Sigmoid colon (tissue), 7 donors: ENCODE results near the gene GBP6. TPM values are rescaled to one million over a fixed set of nuclear protein-coding genes. Genes with fewer than 3 reads are reported as not detected.

Experiments used
- DNase-seq: peaks from one replicate; pipeline ENCODE4 v3.0.0-alpha.2; 2019
- H3K27ac ChIP-seq, 4 donors: fragments of 200-600 bp; sonication (generic); one replicate each; pipeline ENCODE4 v1.5.1; 2016 to 2019; ENCODE audit warnings: mild to moderate bottlenecking in 1 of 4
- H3K27me3 ChIP-seq, 3 donors: fragments of 200-600 bp; sonication (generic); one replicate each; pipeline ENCODE4 v1.5.1; 2019; ENCODE audit warnings: mild to moderate bottlenecking in 1 of 3
- H3K36me3 ChIP-seq, 4 donors: fragments of 200-600 bp; sonication (generic); one replicate each; pipeline ENCODE4 v1.5.1; 2016 to 2019
- H3K4me1 ChIP-seq, 4 donors: fragments of 200-600 bp; sonication (generic); one replicate each; pipeline ENCODE4 v1.5.1; 2017 to 2019
- H3K4me3 ChIP-seq, 4 donors: fragments of 200-600 bp; sonication (generic); one replicate each; pipeline ENCODE4 v1.5.1; 2017 to 2019; ENCODE audit warnings: mild to moderate bottlenecking in 2 of 4, moderate library complexity in 1 of 4
- H3K9me3 ChIP-seq, 4 donors: fragments of 200-600 bp in 3 of 4; sonication (generic) in 3 of 4; one replicate each; pipeline versions ENCODE4 v1.5.1 to v1.6.1; 2013 to 2019
- EP300 ChIP-seq, 4 donors: sonication (generic); formaldehyde crosslinking; IDR thresholded peaks; one replicate each; pipeline ENCODE4 v1.6.1; 2017; ENCODE audit warnings: antibody characterized with exemption in 4 of 4
- POLR2A ChIP-seq, 2 donors: fragments of 450-650 bp; IDR thresholded peaks; one replicate each; pipeline ENCODE4 v1.6.1; 2016; ENCODE audit warnings: antibody characterized with exemption in 2 of 2, mild to moderate bottlenecking in 2 of 2, moderate library complexity in 2 of 2
- POLR2AphosphoS5 ChIP-seq, 4 donors: sonication (generic); formaldehyde crosslinking; IDR thresholded peaks; one replicate each; pipeline ENCODE4 v1.6.1; 2017; ENCODE audit warnings: antibody characterized with exemption in 4 of 4
- WGBS, 2 donors: extraction: QIAGEN DNeasy Blood & Tissue Kit; methylation state at CpG; one replicate each; pipeline ENCODE4 v1.1.7; 2013; 5-methylcytosine and 5-hydroxymethylcytosine counted together
- intact Hi-C: fragments of 100-400 bp; cut with DNase I; formaldehyde crosslinking; loops from one replicate; pipeline ENCODE4 v1.15.1; 2023
- polyA plus RNA-seq, 3 donors: library from polyadenylated mRNA; stranded (reverse); fragments of 200-250 nt; gene quantifications; one replicate each; pipeline ENCODE4 v1.2.3, GENCODE V29; 2013
- total RNA-seq, 4 donors: library from RNA; depleted of rRNA; stranded (reverse); fragments of >200 nt; gene quantifications; one replicate each; pipeline ENCODE4 v1.1.0, GENCODE V29; 2016
- TF ChIP-seq, protein P1 (sequence below), 4 experiments: fragments of 450-650 bp in 3 of 4; fragments of 200-600 bp in 1 of 4; IDR thresholded peaks; one replicate each; pipeline ENCODE4 v1.5.1; 2016 to 2019; ENCODE audit warnings: antibody characterized with exemption in 4 of 4, mild to moderate bottlenecking in 3 of 4, moderate library complexity in 2 of 4
- donor health status: healthy with polysubstance abuse.
- donor health status: Bipolar disorder and iron deficiency.
- donor health status: healthy.

The GBP6 gene, protein sequence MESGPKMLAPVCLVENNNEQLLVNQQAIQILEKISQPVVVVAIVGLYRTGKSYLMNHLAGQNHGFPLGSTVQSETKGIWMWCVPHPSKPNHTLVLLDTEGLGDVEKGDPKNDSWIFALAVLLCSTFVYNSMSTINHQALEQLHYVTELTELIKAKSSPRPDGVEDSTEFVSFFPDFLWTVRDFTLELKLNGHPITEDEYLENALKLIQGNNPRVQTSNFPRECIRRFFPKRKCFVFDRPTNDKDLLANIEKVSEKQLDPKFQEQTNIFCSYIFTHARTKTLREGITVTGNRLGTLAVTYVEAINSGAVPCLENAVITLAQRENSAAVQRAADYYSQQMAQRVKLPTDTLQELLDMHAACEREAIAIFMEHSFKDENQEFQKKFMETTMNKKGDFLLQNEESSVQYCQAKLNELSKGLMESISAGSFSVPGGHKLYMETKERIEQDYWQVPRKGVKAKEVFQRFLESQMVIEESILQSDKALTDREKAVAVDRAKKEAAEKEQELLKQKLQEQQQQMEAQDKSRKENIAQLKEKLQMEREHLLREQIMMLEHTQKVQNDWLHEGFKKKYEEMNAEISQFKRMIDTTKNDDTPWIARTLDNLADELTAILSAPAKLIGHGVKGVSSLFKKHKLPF
- not detected for total RNA-seq
- polyA plus RNA-seq: under 1 TPM in 2 of 3 donors, not detected in 1; 0.09 to 0.60 TPM

DNA sequence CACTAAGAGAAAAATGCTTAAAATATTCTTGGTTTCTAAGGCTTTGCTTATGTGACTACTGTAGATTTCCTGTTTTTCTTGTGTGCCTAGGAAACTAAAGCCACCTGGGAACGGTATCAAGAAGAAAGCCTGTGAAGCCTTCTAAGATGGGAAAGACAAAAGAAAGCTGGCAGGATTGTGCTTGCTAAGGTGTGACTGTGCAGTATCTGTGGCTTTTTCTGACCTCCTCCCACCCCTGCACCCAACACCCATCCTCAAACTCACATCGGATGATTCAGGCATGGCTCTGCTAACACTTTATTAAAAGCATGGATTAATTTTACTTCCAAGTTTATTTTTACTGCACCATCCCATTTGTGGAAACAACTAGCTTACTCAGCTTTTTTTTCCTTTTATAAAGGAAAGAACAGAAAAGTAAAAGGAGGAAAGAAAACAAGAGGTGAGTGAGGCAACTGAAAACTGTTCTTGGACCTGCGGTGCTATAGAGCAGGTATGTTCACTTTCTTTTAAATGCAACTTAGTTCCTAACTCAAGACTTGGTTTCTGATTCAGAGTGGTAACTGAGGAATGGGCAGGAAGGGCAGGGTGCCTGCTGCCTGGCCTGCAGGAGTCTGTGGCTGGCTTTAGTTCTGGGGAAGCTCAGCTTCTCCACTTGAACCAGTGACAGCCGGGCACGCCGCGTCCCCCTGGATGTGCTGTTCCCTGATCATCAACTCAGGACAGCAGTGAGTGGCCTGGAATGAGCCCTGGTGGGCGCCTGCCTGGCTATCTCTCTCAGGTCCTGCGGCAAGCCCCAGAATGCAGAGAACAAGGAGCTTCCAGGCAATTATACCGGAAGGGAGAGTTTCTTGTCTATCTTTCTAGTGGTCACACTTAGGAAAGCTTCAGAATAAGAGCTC lies at the start of gene GBP6:
GBP6 (plus strand) TSS at position 422 of the 899 bp plus-strand sequence. CDS start 4,493 bp downstream, outside the sequence.
- no peak for TF ChIP-seq POLR2AphosphoS5 (IDR thresholded peaks at IDR 0.05)
- TF ChIP-seq EP300 (IDR thresholded peaks at IDR 0.05): no peak
- TF ChIP-seq, protein P1, sequence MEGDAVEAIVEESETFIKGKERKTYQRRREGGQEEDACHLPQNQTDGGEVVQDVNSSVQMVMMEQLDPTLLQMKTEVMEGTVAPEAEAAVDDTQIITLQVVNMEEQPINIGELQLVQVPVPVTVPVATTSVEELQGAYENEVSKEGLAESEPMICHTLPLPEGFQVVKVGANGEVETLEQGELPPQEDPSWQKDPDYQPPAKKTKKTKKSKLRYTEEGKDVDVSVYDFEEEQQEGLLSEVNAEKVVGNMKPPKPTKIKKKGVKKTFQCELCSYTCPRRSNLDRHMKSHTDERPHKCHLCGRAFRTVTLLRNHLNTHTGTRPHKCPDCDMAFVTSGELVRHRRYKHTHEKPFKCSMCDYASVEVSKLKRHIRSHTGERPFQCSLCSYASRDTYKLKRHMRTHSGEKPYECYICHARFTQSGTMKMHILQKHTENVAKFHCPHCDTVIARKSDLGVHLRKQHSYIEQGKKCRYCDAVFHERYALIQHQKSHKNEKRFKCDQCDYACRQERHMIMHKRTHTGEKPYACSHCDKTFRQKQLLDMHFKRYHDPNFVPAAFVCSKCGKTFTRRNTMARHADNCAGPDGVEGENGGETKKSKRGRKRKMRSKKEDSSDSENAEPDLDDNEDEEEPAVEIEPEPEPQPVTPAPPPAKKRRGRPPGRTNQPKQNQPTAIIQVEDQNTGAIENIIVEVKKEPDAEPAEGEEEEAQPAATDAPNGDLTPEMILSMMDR (IDR thresholded peaks at IDR 0.05): no peak
- no peak for TF ChIP-seq POLR2A (IDR thresholded peaks at IDR 0.05)
- DNase-seq: no peak
- Histone ChIP-seq H3K4me1 (peaks cover 0 to 6% (median 2%) of the 10 kb centered on the region in 4 donors), H3K4me3 (no peak within 1 kb of the TSS), H3K9me3 (no peaks in the 10 kb centered on the region), H3K27me3 (no peaks in the 10 kb centered on the region), H3K27ac (no peak within 1 kb of the TSS), H3K36me3 (no peaks in the 10 kb centered on the region)
- WGBS, 2 donors: 78 to 84% methylated on average over 10 of the region's 10 CpGs
- intact Hi-C loops: no loop called here

DNA sequence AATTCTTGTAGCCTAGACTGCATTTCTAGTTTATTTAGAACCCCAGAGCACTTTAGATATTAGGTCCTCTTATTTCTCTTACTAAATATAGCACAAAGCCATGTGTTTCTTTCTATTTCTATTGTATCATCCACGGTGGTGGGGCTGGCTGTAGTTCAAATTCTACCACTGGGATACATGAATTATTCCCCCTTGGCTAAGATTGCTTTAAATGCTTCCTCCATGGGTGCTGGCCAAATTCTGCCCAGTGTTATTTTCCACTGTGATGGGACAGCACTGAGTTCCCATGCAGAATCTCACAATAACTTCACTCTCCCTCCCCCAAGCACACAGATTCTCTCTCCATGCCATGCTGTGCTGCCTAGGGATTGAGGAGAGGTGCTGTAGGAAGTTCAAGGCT lies 41.5 kb upstream of the GBP6 start:
- TF ChIP-seq EP300 (IDR thresholded peaks at IDR 0.05) (no peak), POLR2A (IDR thresholded peaks at IDR 0.05) (no peak), POLR2AphosphoS5 (IDR thresholded peaks at IDR 0.05) (no peak)
- TF ChIP-seq, protein P1 (IDR thresholded peaks at IDR 0.05): no peak
- no peaks in the 10 kb centered on the region for H3K9me3 ChIP-seq
- intact Hi-C loops: no loop called here
- no peak for DNase-seq
- no peak overlapping the region for H3K4me3 ChIP-seq
- no peaks in the 10 kb centered on the region for H3K36me3 ChIP-seq
- H3K4me1 ChIP-seq: peaks cover 0 to 10% (median 8%) of the 10 kb centered on the region in 4 donors
- 39 to 42% methylated on average over 1 of the region's 1 CpG for WGBS, 2 donors
- H3K27me3 ChIP-seq: no peaks in the 10 kb centered on the region
- no peak overlapping the region for H3K27ac ChIP-seq

DNA sequence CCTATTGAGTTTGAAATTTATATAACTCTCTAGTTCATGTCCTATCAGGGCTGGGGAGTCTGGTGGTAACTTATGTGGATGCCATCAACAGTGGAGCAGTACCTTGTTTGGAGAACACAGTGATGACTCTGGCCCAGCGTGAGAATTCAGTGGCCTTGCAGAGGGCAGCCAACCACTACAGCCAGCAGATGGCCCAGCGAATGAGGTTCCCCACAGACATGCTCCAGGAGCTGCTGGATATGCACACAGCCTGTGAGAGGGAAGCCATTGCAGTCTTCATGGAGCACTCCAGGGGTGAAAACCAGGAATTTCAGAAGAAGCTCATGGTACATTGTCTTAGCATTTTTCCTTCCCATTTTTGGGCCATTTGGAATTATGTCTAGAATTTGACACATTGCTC lies 32.0 kb upstream of the GBP6 start:
- Histone ChIP-seq H3K27me3 (no peaks in the 10 kb centered on the region), H3K4me3 (no peak overlapping the region), H3K4me1 (no peaks in the 10 kb centered on the region), H3K36me3 (no peaks in the 10 kb centered on the region), H3K27ac (no peak overlapping the region), H3K9me3 (no peaks in the 10 kb centered on the region)
- WGBS, 2 donors: 76 to 84% methylated on average over 2 of the region's 2 CpGs
- DNase-seq: no peak
- TF ChIP-seq, protein P1 (IDR thresholded peaks at IDR 0.05): no peak
- no peak for TF ChIP-seq POLR2AphosphoS5 (IDR thresholded peaks at IDR 0.05)
- no peak for TF ChIP-seq EP300 (IDR thresholded peaks at IDR 0.05)
- TF ChIP-seq POLR2A (IDR thresholded peaks at IDR 0.05): no peak
- intact Hi-C loops: no loop called here

DNA sequence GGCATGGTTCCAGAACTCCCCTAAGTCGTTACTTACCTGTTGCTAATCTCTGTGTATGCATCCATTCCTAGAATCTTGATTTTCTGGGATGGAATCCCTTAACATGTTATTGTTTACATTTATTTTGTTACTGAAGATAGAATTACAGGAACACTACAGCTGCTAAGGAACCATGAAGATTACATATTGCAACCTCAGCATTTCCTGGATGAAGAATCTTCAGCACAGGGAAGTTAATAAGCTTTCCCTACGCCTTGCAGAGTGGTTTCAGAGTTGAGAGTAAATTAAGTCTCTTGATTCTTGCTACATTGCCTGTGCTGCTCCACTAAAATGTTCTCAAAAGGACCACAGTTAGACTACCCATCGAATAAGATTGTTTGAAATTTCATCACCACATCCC lies 31.4 kb upstream of the GBP6 start:
- H3K4me3 ChIP-seq: no peak overlapping the region
- intact Hi-C loops: no loop called here
- H3K27ac ChIP-seq: no peak overlapping the region
- DNase-seq: no peak
- H3K4me1 ChIP-seq: no peaks in the 10 kb centered on the region
- H3K27me3 ChIP-seq: no peaks in the 10 kb centered on the region
- no peaks in the 10 kb centered on the region for H3K36me3 ChIP-seq
- WGBS, 2 donors: 48 to 49% methylated on average over 3 of the region's 3 CpGs
- TF ChIP-seq POLR2AphosphoS5 (IDR thresholded peaks at IDR 0.05) (no peak), POLR2A (IDR thresholded peaks at IDR 0.05) (no peak), EP300 (IDR thresholded peaks at IDR 0.05) (no peak)
- TF ChIP-seq, protein P1 (IDR thresholded peaks at IDR 0.05): no peak
- no peaks in the 10 kb centered on the region for H3K9me3 ChIP-seq
